Trophoblast cell (in vitro differentiated cells and primary cell): ENCODE measurements around the gene MYO7B.
A peak's percentile ranks its signal among the peaks of the same experiment; 100 is the strongest.

Experiments used
- DNase-seq, 2 donors: peaks; one replicate each; pipeline ENCODE4 v3.0.0-alpha.2; 2016
- H2AFZ ChIP-seq: 2 replicates; pipeline ENCODE4 v1.6.1; 2013; ENCODE audit warnings: low read length, moderate library complexity, mild to moderate bottlenecking; ENCODE audit not compliant: insufficient read depth, poor library complexity
- H2AK5ac ChIP-seq: 2 replicates; pipeline ENCODE4 v1.6.1; 2013; ENCODE audit warnings: mild to moderate bottlenecking, low read length
- H2BK120ac ChIP-seq: 2 replicates; pipeline ENCODE4 v1.6.1; 2013; ENCODE audit warnings: low read length, mild to moderate bottlenecking, moderate library complexity; ENCODE audit not compliant: insufficient read depth, poor library complexity
- H2BK12ac ChIP-seq: 2 replicates; pipeline ENCODE4 v1.6.1; 2013; ENCODE audit warnings: mild to moderate bottlenecking, low read length, moderate library complexity
- H2BK5ac ChIP-seq: 2 replicates; pipeline ENCODE4 v1.6.1; 2013; ENCODE audit warnings: low read length, low read depth, moderate library complexity, mild to moderate bottlenecking; ENCODE audit not compliant: poor library complexity
- H3K14ac ChIP-seq: 2 replicates; pipeline ENCODE4 v1.6.1; 2013; ENCODE audit warnings: mild to moderate bottlenecking, low read length
- H3K18ac ChIP-seq: 2 replicates; pipeline ENCODE4 v1.6.1; 2013; ENCODE audit warnings: mild to moderate bottlenecking, low read length
- H3K23ac ChIP-seq: 2 replicates; pipeline ENCODE4 v1.6.1; 2013; ENCODE audit warnings: low read length
- H3K27ac ChIP-seq: 2 replicates; pipeline ENCODE4 v1.5.1; 2013; ENCODE audit warnings: low read depth, mild to moderate bottlenecking, inconsistent platforms, low read length, moderate library complexity
- H3K27me3 ChIP-seq: 2 replicates; pipeline ENCODE4 v1.6.1; 2013; ENCODE audit warnings: inconsistent platforms, mild to moderate bottlenecking, low read length, moderate library complexity; ENCODE audit not compliant: insufficient read depth
- H3K36me3 ChIP-seq, 2 experiments: 1 replicate in 1 of 2; 2 replicates in 1 of 2; pipeline ENCODE4 v1.6.1; 2013; ENCODE audit warnings: low read length in 2 of 2, mild to moderate bottlenecking in 2 of 2, moderate library complexity in 1 of 2; ENCODE audit not compliant: insufficient read depth in 2 of 2, control insufficient read depth in 1 of 2
- H3K4ac ChIP-seq: 2 replicates; pipeline ENCODE4 v1.6.1; 2013; ENCODE audit warnings: low read depth, mild to moderate bottlenecking, low read length, moderate library complexity
- H3K4me1 ChIP-seq, 2 experiments: 1 replicate in 1 of 2; 2 replicates in 1 of 2; pipeline ENCODE4 v1.6.1; 2013; ENCODE audit warnings: low read length in 2 of 2, mild to moderate bottlenecking in 2 of 2, moderate library complexity in 1 of 2; ENCODE audit not compliant: insufficient read depth in 2 of 2, control insufficient read depth in 1 of 2
- H3K4me2 ChIP-seq: 2 replicates; pipeline ENCODE4 v1.6.1; 2013; ENCODE audit warnings: inconsistent platforms, mild to moderate bottlenecking, low read length, moderate library complexity
- H3K4me3 ChIP-seq: 2 replicates; pipeline ENCODE4 v1.5.1; 2013; ENCODE audit warnings: mild to moderate bottlenecking, low read depth, low read length, inconsistent platforms
- H3K79me1 ChIP-seq: one replicate; pipeline ENCODE4 v1.6.1; 2013; ENCODE audit warnings: low read length
- H3K79me2 ChIP-seq: 2 replicates; pipeline ENCODE4 v1.6.1; 2013; ENCODE audit warnings: low read length, mild to moderate bottlenecking; ENCODE audit not compliant: control insufficient read depth, insufficient read depth, poor library complexity
- H3K9ac ChIP-seq: 2 replicates; pipeline ENCODE4 v1.6.1; 2013; ENCODE audit warnings: mild to moderate bottlenecking, low read length
- H3K9me3 ChIP-seq: 2 replicates; pipeline ENCODE4 v1.6.1; 2013; ENCODE audit warnings: low read depth, mild to moderate bottlenecking, control low read depth, inconsistent platforms, low read length; ENCODE audit not compliant: insufficient read depth
- H4K12ac ChIP-seq: 2 replicates; pipeline ENCODE4 v1.6.1; 2013; ENCODE audit warnings: low read depth, mild to moderate bottlenecking, low read length, moderate library complexity
- H4K8ac ChIP-seq: 2 replicates; pipeline ENCODE4 v1.6.1; 2013; ENCODE audit warnings: low read depth, mild to moderate bottlenecking, low read length, moderate library complexity
- H4K91ac ChIP-seq: one replicate; pipeline ENCODE4 v1.6.1; 2013; ENCODE audit warnings: low read depth, mild to moderate bottlenecking, low read length, moderate library complexity
- WGBS: extraction: QIAGEN DNeasy Blood & Tissue Kit; methylation state at CpG from one replicate; pipeline ENCODE4 v1.1.7; 2013; ENCODE audit warnings: missing lambda C conversion rate; ENCODE audit not compliant: insufficient read length, insufficient coverage; ENCODE audit errors: extremely low coverage; 5-methylcytosine and 5-hydroxymethylcytosine counted together

The MYO7B gene

GRCh38 chr2:127656569-127657231, 121.2 kb downstream of the MYO7B start:
- no peak overlapping the region for H4K8ac ChIP-seq
- no peak overlapping the region for H3K9ac ChIP-seq
- no peak overlapping the region for H3K4ac ChIP-seq
- no peak overlapping the region for H3K14ac ChIP-seq
- peaks cover 10% of the 10 kb centered on the region for H3K79me1 ChIP-seq
- no peak overlapping the region for H3K4me2 ChIP-seq
- H3K79me2 ChIP-seq: peaks cover 2% of the 10 kb centered on the region
- no peak for DNase-seq
- no CpG with 5 or more reads among the region's 15 CpGs for WGBS
- peaks cover 0 to 2% of the 10 kb centered on the region in 2 experiments for H3K36me3 ChIP-seq
- peaks cover 7% of the 10 kb centered on the region for H3K9me3 ChIP-seq
- no peak overlapping the region for H2AK5ac ChIP-seq
- no peak overlapping the region for H3K4me3 ChIP-seq
- no peak overlapping the region for H4K91ac ChIP-seq
- no peak overlapping the region for H2BK12ac ChIP-seq
- no peak overlapping the region for H2AFZ ChIP-seq
- peaks cover 24 to 28% of the 10 kb centered on the region in 2 experiments for H3K4me1 ChIP-seq
- H3K27ac ChIP-seq: no peak overlapping the region
- no peak overlapping the region for H2BK5ac ChIP-seq
- no peak overlapping the region for H3K23ac ChIP-seq
- no peak overlapping the region for H2BK120ac ChIP-seq
- H3K27me3 ChIP-seq: no peaks in the 10 kb centered on the region
- no peak overlapping the region for H3K18ac ChIP-seq
- no peak overlapping the region for H4K12ac ChIP-seq

GRCh38 chr2:127657232-127657595, 121.7 kb downstream of the MYO7B start:
- no peak overlapping the region for H3K18ac ChIP-seq
- H4K8ac ChIP-seq: no peak overlapping the region
- peaks cover 25 to 28% of the 10 kb centered on the region in 2 experiments for H3K4me1 ChIP-seq
- H3K4ac ChIP-seq: no peak overlapping the region
- peaks cover 0 to 2% of the 10 kb centered on the region in 2 experiments for H3K36me3 ChIP-seq
- no peak overlapping the region for H3K4me3 ChIP-seq
- H2AFZ ChIP-seq: no peak overlapping the region
- H2AK5ac ChIP-seq: no peak overlapping the region
- H3K79me2 ChIP-seq: peaks cover 4% of the 10 kb centered on the region
- no peaks in the 10 kb centered on the region for H3K27me3 ChIP-seq
- no peak overlapping the region for H3K9ac ChIP-seq
- no peak overlapping the region for H3K14ac ChIP-seq
- no peak overlapping the region for H2BK120ac ChIP-seq
- H2BK12ac ChIP-seq: no peak overlapping the region
- no peak for DNase-seq
- no peak overlapping the region for H4K91ac ChIP-seq
- H4K12ac ChIP-seq: no peak overlapping the region
- H2BK5ac ChIP-seq: no peak overlapping the region
- H3K9me3 ChIP-seq: peaks cover 7% of the 10 kb centered on the region
- no peak overlapping the region for H3K23ac ChIP-seq
- no peak overlapping the region for H3K27ac ChIP-seq
- H3K79me1 ChIP-seq: peaks cover 15% of the 10 kb centered on the region
- no peak overlapping the region for H3K4me2 ChIP-seq
- no CpG with 5 or more reads among the region's 17 CpGs for WGBS

GRCh38 chr2:127658146-127658545, 122.7 kb downstream of the MYO7B start:
- DNase-seq: no peak
- Histone ChIP-seq H4K91ac (no peak overlapping the region), H3K9me3 (peaks cover 7% of the 10 kb centered on the region), H3K79me2 (peaks cover 4% of the 10 kb centered on the region), H3K79me1 (peaks cover 18% of the 10 kb centered on the region), H3K18ac (no peak overlapping the region), H3K36me3 (peaks cover 0 to 2% of the 10 kb centered on the region in 2 experiments), H3K27me3 (no peaks in the 10 kb centered on the region), H3K27ac (no peak overlapping the region), H3K14ac (no peak overlapping the region), H3K9ac (no peak overlapping the region), H3K4me3 (no peak overlapping the region), H3K23ac (no peak overlapping the region), H2BK12ac (no peak overlapping the region), H3K4me2 (no peak overlapping the region), H3K4ac (no peak overlapping the region), H2BK120ac (no peak overlapping the region), H4K8ac (no peak overlapping the region), H2AK5ac (no peak overlapping the region), H2AFZ (no peak overlapping the region), H4K12ac (no peak overlapping the region), H3K4me1 (peaks cover 26 to 30% of the 10 kb centered on the region in 2 experiments), H2BK5ac (no peak overlapping the region)
- no CpG with 5 or more reads among the region's 6 CpGs for WGBS

GRCh38 chr2:127658641-127659407, 123.3 kb downstream of the MYO7B start:
- H3K79me2 ChIP-seq: peaks cover 4% of the 10 kb centered on the region
- no peak overlapping the region for H3K4me2 ChIP-seq

More at GRCh38 chr2:127658641-127659407, 123.3 kb downstream of the MYO7B start:
- peaks cover 18% of the 10 kb centered on the region for H3K79me1 ChIP-seq
- H3K23ac ChIP-seq: no peak overlapping the region
- peaks cover 5% of the 10 kb centered on the region for H3K9me3 ChIP-seq
- H4K8ac ChIP-seq: no peak overlapping the region
- no peak overlapping the region for H2BK12ac ChIP-seq
- no peak overlapping the region for H3K18ac ChIP-seq
- H4K12ac ChIP-seq: no peak overlapping the region
- H2AK5ac ChIP-seq: no peak overlapping the region
- no peak overlapping the region for H3K9ac ChIP-seq
- peaks cover 0 to 2% of the 10 kb centered on the region in 2 experiments for H3K36me3 ChIP-seq
- H3K27me3 ChIP-seq: no peaks in the 10 kb centered on the region
- H4K91ac ChIP-seq: peak overlapping the region; percentile 0
- no peak overlapping the region for H3K27ac ChIP-seq
- no peak overlapping the region for H3K4ac ChIP-seq
- H2BK120ac ChIP-seq: no peak overlapping the region
- WGBS: no CpG with 5 or more reads among the region's 20 CpGs
- no peak overlapping the region for H3K4me3 ChIP-seq
- no peak overlapping the region for H2BK5ac ChIP-seq
- no peak for DNase-seq
- no peak overlapping the region for H3K14ac ChIP-seq
- peaks cover 31 to 36% of the 10 kb centered on the region in 2 experiments for H3K4me1 ChIP-seq
- H2AFZ ChIP-seq: no peak overlapping the region
